ENCODE measurements around the gene ANTKMT.

The ANTKMT gene

GRCh38 chr16:762595-763268 is 41.8 kb downstream of the ANTKMT start:
- TF ChIP-seq, protein P1, sequence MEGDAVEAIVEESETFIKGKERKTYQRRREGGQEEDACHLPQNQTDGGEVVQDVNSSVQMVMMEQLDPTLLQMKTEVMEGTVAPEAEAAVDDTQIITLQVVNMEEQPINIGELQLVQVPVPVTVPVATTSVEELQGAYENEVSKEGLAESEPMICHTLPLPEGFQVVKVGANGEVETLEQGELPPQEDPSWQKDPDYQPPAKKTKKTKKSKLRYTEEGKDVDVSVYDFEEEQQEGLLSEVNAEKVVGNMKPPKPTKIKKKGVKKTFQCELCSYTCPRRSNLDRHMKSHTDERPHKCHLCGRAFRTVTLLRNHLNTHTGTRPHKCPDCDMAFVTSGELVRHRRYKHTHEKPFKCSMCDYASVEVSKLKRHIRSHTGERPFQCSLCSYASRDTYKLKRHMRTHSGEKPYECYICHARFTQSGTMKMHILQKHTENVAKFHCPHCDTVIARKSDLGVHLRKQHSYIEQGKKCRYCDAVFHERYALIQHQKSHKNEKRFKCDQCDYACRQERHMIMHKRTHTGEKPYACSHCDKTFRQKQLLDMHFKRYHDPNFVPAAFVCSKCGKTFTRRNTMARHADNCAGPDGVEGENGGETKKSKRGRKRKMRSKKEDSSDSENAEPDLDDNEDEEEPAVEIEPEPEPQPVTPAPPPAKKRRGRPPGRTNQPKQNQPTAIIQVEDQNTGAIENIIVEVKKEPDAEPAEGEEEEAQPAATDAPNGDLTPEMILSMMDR (conservative IDR thresholded peaks at IDR 0.05; ENCODE audit: low read length) = no peak
- DNase-seq (ENCODE audit: low read depth) = no peak
- no peak overlapping the region for H3K4me3 ChIP-seq (ENCODE audit: low read length)

- DNase-seq (ENCODE audit: low read depth) = no peak
- TF ChIP-seq, protein P1 (conservative IDR thresholded peaks at IDR 0.05; ENCODE audit: low read length) = no peak
- H3K4me3 ChIP-seq (ENCODE audit: low read length) = no peak overlapping the region
Observed at GRCh38 chr16:763369-764183, 42.6 kb downstream of the ANTKMT start.

DNA sequence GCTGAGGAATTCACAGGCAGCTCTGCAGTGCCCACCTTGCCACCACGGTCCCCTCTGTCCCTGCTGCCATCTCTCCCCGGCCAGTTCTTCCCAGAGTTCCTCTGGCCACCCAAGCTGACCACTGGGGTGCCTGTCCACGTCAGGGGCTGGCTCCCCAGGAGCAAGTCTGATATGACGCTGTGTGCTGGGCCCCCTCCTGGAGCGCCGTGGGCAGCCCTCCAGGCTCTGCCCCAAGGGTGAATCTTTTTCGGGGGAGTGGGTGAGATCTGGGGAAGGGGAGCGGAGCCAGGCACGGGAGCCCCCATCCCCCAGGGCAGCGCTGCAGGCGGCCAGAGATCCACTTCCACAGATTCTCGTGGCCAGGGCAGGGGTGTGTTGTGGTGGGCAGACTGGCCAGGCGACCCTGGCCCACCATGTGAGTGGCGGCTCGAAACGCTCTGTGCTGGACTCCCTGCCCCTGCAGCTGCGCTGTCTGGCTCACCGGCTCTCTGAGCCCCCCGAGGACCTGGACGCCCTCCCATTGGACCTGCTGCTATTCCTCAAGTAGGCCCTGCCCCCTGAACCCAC is 43.3 kb downstream of the ANTKMT start:
- TF ChIP-seq, protein P1 (conservative IDR thresholded peaks at IDR 0.05; ENCODE audit: low read length) = no peak
- no peak overlapping the region for H3K4me3 ChIP-seq (ENCODE audit: low read length)

DNA sequence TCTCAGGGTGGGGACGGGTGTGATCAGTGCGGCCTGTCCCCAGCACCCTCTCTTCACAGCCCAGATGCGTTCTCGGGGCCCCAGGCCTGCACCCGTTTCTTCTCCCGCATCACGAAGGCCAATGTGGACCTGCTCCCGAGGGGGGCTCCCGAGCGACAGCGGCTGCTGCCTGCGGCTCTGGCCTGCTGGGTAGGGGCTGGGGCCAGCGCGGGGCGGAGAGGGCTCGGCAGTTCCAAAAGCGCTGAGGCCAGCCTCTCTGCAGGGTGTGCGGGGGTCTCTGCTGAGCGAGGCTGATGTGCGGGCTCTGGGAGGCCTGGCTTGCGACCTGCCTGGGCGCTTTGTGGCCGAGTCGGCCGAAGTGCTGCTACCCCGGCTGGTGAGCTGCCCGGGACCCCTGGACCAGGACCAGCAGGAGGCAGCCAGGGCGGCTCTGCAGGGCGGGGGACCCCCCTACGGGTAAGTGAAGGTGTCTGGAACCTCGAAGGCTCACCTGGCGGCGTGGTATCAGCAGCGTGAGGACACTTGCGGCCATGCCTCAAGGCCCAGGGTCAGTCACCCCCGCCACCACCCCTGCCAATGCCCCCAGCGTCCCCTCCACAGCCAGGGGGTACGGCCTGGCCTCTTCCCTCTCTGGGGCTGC is 44.0 kb downstream of the ANTKMT start:
- TF ChIP-seq, protein P1 (conservative IDR thresholded peaks at IDR 0.05; ENCODE audit: low read length) = no peak
- no peak for DNase-seq (ENCODE audit: low read depth)
- no peak overlapping the region for H3K4me3 ChIP-seq (ENCODE audit: low read length)

More for the DNA sequence above, 43.3 kb downstream of the ANTKMT start:
- no peak for DNase-seq (ENCODE audit: low read depth)

DNA sequence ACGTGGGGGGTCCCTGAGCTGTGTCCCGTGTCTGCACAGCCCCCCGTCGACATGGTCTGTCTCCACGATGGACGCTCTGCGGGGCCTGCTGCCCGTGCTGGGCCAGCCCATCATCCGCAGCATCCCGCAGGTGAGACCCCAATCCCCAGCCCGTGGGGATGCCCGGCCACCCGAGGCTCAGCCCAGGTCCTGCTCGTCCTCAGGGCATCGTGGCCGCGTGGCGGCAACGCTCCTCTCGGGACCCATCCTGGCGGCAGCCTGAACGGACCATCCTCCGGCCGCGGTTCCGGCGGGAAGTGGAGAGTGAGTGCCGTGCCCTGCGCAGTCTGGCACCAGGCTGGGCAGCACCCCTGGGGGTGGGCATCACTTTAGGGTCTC is 44.5 kb downstream of the ANTKMT start:
- TF ChIP-seq, protein P1 (conservative IDR thresholded peaks at IDR 0.05; ENCODE audit: low read length) = no peak
- H3K4me3 ChIP-seq (ENCODE audit: low read length) = no peak overlapping the region
- no peak for DNase-seq (ENCODE audit: low read depth)

- TF ChIP-seq, protein P1 (conservative IDR thresholded peaks at IDR 0.05; ENCODE audit: low read length) = no peak
- H3K4me3 ChIP-seq (ENCODE audit: low read length) = no peak overlapping the region
- no peak for DNase-seq (ENCODE audit: low read depth)
Observed at GRCh38 chr16:766008-766819, 45.3 kb downstream of the ANTKMT start.
